NB4 (cell line): Measurements from ENCODE around the gene RMP24.

Experiments used
- MAX ChIP-seq: IDR thresholded peaks from 2 replicates; pipeline ENCODE4 v1.6.1; 2011; ENCODE audit warnings: low read depth, low read length
- TF ChIP-seq, protein P1 (sequence below): IDR thresholded peaks from one replicate; pipeline ENCODE4 v1.5.1; 2012; ENCODE audit warnings: low read depth, low read length

DNA sequence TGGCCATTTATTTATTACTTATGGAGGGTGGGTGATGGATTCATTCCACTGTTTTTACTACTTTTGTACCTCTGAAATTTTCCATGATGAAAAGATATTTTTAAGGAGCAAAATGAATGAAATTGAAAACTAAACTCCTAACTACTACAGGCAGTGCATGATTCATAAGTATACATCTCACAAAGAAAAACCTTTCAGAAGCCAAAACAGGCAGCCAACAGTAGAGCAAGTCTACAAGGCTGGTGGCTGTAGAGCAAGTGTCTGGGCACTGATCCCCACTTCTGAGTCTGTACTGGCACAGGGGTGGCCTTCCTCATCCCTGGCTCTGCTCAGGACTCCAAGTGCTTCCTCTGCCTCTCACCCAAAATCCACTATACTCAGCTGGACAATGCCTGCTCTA, 8.2 kb upstream of the RMP24 start:
- TF ChIP-seq MAX = no peak
- TF ChIP-seq, protein P1, sequence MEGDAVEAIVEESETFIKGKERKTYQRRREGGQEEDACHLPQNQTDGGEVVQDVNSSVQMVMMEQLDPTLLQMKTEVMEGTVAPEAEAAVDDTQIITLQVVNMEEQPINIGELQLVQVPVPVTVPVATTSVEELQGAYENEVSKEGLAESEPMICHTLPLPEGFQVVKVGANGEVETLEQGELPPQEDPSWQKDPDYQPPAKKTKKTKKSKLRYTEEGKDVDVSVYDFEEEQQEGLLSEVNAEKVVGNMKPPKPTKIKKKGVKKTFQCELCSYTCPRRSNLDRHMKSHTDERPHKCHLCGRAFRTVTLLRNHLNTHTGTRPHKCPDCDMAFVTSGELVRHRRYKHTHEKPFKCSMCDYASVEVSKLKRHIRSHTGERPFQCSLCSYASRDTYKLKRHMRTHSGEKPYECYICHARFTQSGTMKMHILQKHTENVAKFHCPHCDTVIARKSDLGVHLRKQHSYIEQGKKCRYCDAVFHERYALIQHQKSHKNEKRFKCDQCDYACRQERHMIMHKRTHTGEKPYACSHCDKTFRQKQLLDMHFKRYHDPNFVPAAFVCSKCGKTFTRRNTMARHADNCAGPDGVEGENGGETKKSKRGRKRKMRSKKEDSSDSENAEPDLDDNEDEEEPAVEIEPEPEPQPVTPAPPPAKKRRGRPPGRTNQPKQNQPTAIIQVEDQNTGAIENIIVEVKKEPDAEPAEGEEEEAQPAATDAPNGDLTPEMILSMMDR = no peak
